A673 (cell line): ENCODE results near the gene SLC66A3.

Source experiments
- CTCF ChIP-seq: fragments of 300-800, 200-600 bp; sonication (generic); conservative IDR thresholded peaks from 2 replicates; pipeline ENCODE4 v1.5.1; 2017; ENCODE audit warnings: low read depth, mild to moderate bottlenecking, antibody characterized with exemption, low read length, moderate library complexity, mixed read lengths
- EZH2 ChIP-seq: fragments of 200-600 bp; sonication (generic); IDR thresholded peaks from 2 replicates; pipeline ENCODE4 v1.6.1; 2017; ENCODE audit warnings: borderline replicate concordance, low read depth, mild to moderate bottlenecking, mixed read lengths, antibody characterized with exemption, low read length; ENCODE audit not compliant: poor library complexity, severe bottlenecking

- TF ChIP-seq CTCF (no peak), EZH2 (no peak)
Measured at GRCh38 chr2:11109002-11109401, 46.3 kb upstream of the SLC66A3 start.
